Upper lobe of left lung (tissue), 4 donors: ENCODE results near the gene GPR158.

Experiments used
- CTCF ChIP-seq, 6 experiments: fragments of 450-650 bp in 4 of 6; fragments of 200-600 bp in 2 of 6; sonication (generic) in 2 of 6; IDR thresholded peaks; one replicate each; pipeline ENCODE4 v1.5.1; 2016 to 2019; ENCODE audit warnings: antibody characterized with exemption in 6 of 6
- EP300 ChIP-seq, 4 donors: sonication (generic); formaldehyde crosslinking; IDR thresholded peaks; one replicate each; pipeline ENCODE4 v1.5.1; 2017; ENCODE audit warnings: antibody characterized with exemption in 4 of 4, control low read depth in 2 of 4
- POLR2A ChIP-seq, 4 donors: fragments of 450-650 bp; IDR thresholded peaks; one replicate each; pipeline ENCODE4 v1.5.1; 2016 to 2017; ENCODE audit warnings: antibody characterized with exemption in 4 of 4, mild to moderate bottlenecking in 2 of 4

GRCh38 chr10:25531457-25532061 lies 356.8 kb downstream of the GPR158 start:
- no peak for TF ChIP-seq CTCF (IDR thresholded peaks at IDR 0.05)
- TF ChIP-seq EP300 (IDR thresholded peaks at IDR 0.05): no peak
- TF ChIP-seq POLR2A (IDR thresholded peaks at IDR 0.05): no peak
